Fibroblast of skin of abdomen (primary cell): Measurements from ENCODE around the gene EIF2B4. TPM values are rescaled to one million over a fixed set of nuclear protein-coding genes. Genes with fewer than 3 reads are reported as not detected.

Source experiments
- DNase-seq: peaks from one replicate; pipeline ENCODE4 v3.0.0-alpha.2; 2013
- polyA plus RNA-seq, 2 experiments: library from polyadenylated mRNA; unstranded; fragments of 120-200 nt; gene quantifications; one replicate each; pipeline ENCODE4 v1.2.1, GENCODE V29; 2013; ENCODE audit not compliant: insufficient read length in 2 of 2

EIF2B4 gene
- 45.2 TPM for polyA plus RNA-seq (2013, experiment 1 of 2; ENCODE audit: insufficient read length)
- polyA plus RNA-seq (2013, experiment 2 of 2; ENCODE audit: insufficient read length), result 43.3 TPM

GRCh38 chr2:27370026-27370815 is at the start of gene EIF2B4, which contains the start of gene SNX17:
EIF2B4 (minus strand) TSS chr2:27370338; CDS start chr2:27370314, 24 bp downstream.
SNX17 (plus strand) TSS chr2:27370616; CDS start chr2:27370744, 128 bp downstream.
- peak; percentile 99 for DNase-seq

GRCh38 chr2:27416151-27416550 is 46.0 kb upstream of the EIF2B4 start:
- DNase-seq, result no peak

- DNase-seq, result no peak
These were observed 42.4 kb upstream of the EIF2B4 start for GRCh38 chr2:27412419-27413152.

- DNase-seq, result peak; percentile 91
These were observed 39.4 kb upstream of the EIF2B4 start, which contains the start of gene PPM1G for GRCh38 chr2:27409321-27410073. PPM1G (minus strand) TSS chr2:27409591; CDS start chr2:27409422, 169 bp downstream.

- DNase-seq, result no peak
These were observed 38.6 kb upstream of the EIF2B4 start for GRCh38 chr2:27408601-27409320.

DNA sequence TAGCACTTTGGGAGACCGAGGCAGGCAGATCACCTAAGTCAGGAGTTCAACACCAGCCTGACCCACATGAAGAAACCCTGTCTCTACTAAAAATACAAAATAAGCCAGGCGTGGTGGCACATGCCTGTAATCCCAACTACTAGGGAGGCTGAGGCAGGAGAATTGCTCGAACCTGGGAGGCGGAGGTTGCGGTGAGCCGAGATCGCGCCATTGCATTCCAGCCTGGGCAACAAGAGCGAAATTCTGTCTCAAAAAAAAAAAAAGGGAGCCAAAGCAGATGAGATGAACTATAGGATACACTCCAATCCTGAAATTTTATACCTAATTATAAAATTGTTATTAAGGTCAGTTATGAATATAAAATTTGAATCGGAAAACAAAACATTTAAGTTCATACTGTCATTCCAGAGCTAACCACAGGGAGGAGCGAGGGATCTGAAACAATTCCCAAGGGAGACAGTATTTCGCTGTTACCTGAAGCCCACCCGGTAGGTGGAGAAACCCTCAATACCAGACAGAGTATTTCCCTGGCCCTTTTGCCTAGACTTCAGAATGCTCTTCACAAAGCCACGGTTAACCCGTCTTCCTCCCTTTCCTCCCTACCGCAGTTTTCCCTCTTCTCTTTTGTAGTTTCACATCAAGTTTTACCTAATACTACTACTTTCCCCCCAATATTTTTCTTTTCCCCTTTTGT is 37.8 kb upstream of the EIF2B4 start:
- DNase-seq, result peak; percentile 41

DNA sequence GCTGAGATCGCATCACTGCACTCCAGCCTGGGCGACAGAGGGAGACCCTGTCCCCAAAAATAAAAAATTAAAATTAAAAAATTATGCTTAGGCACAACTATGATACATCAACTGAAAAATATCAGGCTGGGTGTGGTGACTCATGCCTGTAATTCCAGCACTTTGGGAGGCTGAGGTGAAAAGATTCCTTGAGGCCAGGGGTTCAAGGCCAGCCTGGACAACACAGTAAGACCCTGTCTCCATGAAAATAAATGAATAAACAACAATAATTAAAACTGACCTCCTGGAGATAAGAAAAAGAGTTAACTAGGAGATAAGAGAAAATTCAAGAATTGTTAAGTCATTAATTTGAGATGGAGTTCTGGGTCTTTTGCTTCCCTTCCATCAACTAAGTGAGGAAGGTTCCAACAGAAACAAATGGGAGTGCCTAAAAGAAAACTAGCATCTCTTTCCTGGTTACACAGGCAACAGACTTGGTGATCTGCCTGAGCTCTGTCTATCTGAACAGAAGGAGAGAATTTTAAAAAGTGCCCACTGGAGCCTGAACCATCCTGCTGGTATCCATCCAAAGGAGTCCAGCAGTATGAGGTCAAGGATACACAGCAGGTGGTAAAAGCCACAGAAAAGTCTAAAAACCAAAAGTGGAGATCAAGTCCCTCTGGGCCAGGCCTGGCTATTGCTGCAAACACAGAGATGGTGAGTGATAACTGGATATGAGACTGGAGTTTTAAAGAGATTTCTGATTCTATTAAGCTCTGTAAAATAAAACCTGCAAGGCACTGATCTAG is 30.4 kb upstream of the EIF2B4 start:
- DNase-seq, result no peak

DNA sequence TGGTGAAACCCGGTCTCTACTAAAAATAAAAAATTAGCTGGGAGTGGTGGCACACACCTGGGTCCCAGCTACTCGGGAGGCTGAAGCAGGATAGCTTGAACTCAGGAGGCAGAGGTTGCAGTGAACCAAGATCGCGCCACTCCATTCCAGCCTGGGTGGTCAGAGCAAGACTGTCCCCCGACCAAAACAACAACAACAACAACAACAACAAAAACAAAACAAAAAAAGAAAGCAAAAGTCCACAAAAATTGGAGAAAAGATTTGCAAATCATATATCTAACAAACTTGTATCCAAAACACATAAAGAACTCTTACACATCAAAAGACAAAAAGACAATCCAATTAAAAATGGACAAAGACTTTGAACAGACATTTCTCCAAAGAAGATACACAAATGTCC is 28.8 kb upstream of the EIF2B4 start:
- no peak for DNase-seq

- no peak for DNase-seq
These were observed 23.1 kb upstream of the EIF2B4 start for GRCh38 chr2:27393225-27393624.

GRCh38 chr2:27390822-27391679 is 20.9 kb upstream of the EIF2B4 start:
- DNase-seq, result no peak

- DNase-seq, result no peak
These were observed 11.5 kb upstream of the EIF2B4 start for GRCh38 chr2:27381577-27382181.

DNA sequence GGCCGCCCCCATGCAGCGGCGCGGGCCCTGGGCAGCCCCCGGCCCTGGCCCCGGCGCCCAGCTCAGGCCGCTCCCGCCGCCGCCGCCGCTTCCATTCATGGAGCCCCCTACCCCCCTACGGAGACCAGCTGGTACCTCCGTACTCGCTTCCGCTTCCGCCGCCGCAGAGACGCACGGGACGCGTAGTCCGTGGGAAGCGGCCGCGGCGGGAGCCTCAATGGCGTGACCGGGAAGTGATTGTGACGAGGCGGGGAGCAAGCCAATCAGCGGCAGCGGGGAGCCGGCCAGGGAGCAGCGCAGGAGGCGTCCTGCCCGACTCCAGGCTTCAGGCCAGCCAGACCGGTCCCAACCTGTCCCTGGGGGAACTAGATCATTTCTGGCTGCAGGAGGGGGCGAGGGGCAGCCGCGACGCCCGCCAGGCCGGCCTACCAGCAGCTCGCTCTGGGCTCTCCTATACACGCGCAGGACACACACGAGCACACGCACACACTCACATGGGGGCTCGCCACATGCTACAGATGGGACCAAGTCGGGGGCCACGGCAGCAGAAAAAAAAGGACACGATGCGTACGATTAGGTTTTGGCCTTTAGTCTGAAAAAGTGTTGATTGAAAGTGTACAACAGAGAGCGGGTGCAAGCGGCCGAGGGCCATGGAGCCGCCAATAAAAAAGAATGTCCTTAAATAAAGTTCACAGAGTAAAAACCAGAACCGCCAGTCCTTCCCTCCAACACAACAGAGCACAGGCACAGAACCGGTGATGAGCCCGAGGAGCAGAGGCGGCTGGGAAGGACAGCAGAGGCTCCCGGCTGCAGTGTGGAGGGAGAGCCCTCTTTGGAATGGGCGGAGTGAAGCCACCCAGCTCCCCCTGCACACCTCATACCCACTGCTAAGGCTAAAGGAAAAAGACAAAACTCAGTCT is 10.7 kb upstream of the EIF2B4 start, which contains the start of gene ZNF513:
TSS of gene ZNF513 (minus strand) at position 109 of the 920 bp plus-strand sequence. CDS start 208 bp downstream, outside the sequence.
- DNase-seq, result peak; percentile 96

- no peak for DNase-seq
These were observed 9.9 kb upstream of the EIF2B4 start for GRCh38 chr2:27379836-27380625.

- no peak for DNase-seq
These were observed 9.3 kb upstream of the EIF2B4 start for GRCh38 chr2:27379383-27379835.

- no peak for DNase-seq
These were observed 8.7 kb upstream of the EIF2B4 start for GRCh38 chr2:27378809-27379290.

DNA sequence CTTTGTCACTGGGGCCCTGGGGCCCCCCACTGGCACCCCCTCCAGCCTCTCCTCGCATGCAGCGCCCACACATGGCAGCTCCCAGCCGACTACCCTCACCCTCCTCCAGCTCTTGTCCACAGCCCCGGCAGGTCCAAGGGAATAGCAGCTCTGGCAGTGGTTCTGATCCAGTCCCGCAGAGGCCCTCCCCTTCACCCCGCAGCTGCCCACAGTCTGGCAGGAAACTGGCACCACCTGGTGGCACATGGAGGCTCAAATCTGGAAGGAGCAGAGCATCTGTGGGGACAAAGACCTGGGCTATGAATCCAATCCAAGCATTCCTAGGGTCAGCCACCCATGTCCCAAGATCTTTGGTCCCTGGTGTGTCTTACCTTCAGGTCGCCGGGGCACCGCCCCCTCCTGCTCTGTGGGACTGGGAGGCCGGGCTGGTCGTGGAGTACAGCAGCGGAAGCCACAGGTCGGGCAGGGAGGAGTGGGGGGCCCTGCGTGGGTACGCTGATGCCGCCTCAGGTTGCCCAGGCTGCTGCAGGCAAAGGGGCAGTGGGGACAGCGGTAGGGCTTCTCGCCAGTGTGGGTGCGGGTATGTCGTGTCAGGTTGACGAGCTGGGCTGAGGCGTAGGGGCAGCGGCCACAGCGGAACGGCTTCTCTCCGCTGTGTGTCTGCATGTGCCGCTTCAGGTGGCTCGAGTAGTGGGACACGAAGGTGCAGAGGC is 8.1 kb upstream of the EIF2B4 start:
- DNase-seq, result no peak
